ENCODE measurements around the gene ERBB2. TPM values are rescaled to one million over a fixed set of nuclear protein-coding genes. Genes with fewer than 3 reads are reported as not detected.

The ERBB2 gene
- total and polyA plus RNA-seq, 9 of the 15 experiments (the other 6 are each of a cell fraction or from before 2014, with no cell fraction given), result 0.74 to 5.6 (median 3.3) TPM

- TF ChIP-seq, protein P1, sequence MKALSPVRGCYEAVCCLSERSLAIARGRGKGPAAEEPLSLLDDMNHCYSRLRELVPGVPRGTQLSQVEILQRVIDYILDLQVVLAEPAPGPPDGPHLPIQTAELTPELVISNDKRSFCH (CRISPR knock-in tag; IDR thresholded peaks at IDR 0.05), result no peak
- TF ChIP-seq, protein P1 (tag; IDR thresholded peaks at IDR 0.05), result no peak; the same call in 1 of the 2 replicates
- peak; percentile 72 for TF ChIP-seq GABPB1 (CRISPR knock-in tag; IDR thresholded peaks at IDR 0.05)
- TF ChIP-seq ZSCAN32 (CRISPR knock-in tag; IDR thresholded peaks at IDR 0.05), result no peak
- TF ChIP-seq, protein P2, sequence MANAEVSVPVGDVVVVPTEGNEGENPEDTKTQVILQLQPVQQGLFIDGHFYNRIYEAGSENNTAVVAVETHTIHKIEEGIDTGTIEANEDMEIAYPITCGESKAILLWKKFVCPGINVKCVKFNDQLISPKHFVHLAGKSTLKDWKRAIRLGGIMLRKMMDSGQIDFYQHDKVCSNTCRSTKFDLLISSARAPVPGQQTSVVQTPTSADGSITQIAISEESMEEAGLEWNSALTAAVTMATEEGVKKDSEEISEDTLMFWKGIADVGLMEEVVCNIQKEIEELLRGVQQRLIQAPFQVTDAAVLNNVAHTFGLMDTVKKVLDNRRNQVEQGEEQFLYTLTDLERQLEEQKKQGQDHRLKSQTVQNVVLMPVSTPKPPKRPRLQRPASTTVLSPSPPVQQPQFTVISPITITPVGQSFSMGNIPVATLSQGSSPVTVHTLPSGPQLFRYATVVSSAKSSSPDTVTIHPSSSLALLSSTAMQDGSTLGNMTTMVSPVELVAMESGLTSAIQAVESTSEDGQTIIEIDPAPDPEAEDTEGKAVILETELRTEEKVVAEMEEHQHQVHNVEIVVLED (CRISPR knock-in tag; IDR thresholded peaks at IDR 0.05), result peak; percentile 72
- no peak for TF ChIP-seq HDAC1 (IDR thresholded peaks at IDR 0.05)
- TF ChIP-seq, protein P3, sequence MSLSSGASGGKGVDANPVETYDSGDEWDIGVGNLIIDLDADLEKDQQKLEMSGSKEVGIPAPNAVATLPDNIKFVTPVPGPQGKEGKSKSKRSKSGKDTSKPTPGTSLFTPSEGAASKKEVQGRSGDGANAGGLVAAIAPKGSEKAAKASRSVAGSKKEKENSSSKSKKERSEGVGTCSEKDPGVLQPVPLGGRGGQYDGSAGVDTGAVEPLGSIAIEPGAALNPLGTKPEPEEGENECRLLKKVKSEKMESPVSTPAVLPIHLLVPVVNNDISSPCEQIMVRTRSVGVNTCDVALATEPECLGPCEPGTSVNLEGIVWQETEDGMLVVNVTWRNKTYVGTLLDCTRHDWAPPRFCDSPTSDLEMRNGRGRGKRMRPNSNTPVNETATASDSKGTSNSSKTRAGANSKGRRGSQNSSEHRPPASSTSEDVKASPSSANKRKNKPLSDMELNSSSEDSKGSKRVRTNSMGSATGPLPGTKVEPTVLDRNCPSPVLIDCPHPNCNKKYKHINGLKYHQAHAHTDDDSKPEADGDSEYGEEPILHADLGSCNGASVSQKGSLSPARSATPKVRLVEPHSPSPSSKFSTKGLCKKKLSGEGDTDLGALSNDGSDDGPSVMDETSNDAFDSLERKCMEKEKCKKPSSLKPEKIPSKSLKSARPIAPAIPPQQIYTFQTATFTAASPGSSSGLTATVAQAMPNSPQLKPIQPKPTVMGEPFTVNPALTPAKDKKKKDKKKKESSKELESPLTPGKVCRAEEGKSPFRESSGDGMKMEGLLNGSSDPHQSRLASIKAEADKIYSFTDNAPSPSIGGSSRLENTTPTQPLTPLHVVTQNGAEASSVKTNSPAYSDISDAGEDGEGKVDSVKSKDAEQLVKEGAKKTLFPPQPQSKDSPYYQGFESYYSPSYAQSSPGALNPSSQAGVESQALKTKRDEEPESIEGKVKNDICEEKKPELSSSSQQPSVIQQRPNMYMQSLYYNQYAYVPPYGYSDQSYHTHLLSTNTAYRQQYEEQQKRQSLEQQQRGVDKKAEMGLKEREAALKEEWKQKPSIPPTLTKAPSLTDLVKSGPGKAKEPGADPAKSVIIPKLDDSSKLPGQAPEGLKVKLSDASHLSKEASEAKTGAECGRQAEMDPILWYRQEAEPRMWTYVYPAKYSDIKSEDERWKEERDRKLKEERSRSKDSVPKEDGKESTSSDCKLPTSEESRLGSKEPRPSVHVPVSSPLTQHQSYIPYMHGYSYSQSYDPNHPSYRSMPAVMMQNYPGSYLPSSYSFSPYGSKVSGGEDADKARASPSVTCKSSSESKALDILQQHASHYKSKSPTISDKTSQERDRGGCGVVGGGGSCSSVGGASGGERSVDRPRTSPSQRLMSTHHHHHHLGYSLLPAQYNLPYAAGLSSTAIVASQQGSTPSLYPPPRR (CRISPR knock-in tag; IDR thresholded peaks at IDR 0.05; ENCODE audit: borderline replicate concordance), result no peak
- peak; percentile 76 to 94 for TF ChIP-seq MAZ (CRISPR knock-in tag; conservative IDR thresholded peaks at IDR 0.05 in 1 of 2, IDR thresholded peaks at IDR 0.05 in 1 of 2)
- TF ChIP-seq ZBTB49 (CRISPR knock-in tag; IDR thresholded peaks at IDR 0.05; ENCODE audit: borderline replicate concordance), result no peak
- no peak for TF ChIP-seq YY1 (IDR thresholded peaks at IDR 0.05; ENCODE audit: borderline replicate concordance in 1 of 3, control insufficient read depth in 1 of 3, extremely low read depth in 1 of 3, insufficient read depth in 3 of 3, insufficient read length in 1 of 3, insufficient replicate concordance in 2 of 3, low read depth in 1 of 3, low read length in 2 of 3)
- TF ChIP-seq ZBTB33 (CRISPR knock-in tag; IDR thresholded peaks at IDR 0.05), result peak; percentile 84
- TF ChIP-seq NFIX (CRISPR knock-in tag; IDR thresholded peaks at IDR 0.05; ENCODE audit: low read depth), result no peak
- no peak for TF ChIP-seq SRSF3 (IDR thresholded peaks at IDR 0.05; ENCODE audit: insufficient read depth, low read length)
These were observed 54.5 kb downstream of the ERBB2 start (continued) for GRCh38 chr17:39754161-39754957.
